WTC11 (cell line): Measurements from ENCODE around the gene MED15. TPM values are rescaled to one million over a fixed set of nuclear protein-coding genes. Genes with fewer than 3 reads are reported as not detected.

Source experiments
- ATAC-seq: fragments of 200-7000 bp; cut with Tn5 transposase; 2 replicates; pipeline ENCODE4 v1.10.0; 2021; ENCODE audit warnings: mild to moderate bottlenecking, moderate library complexity
- CTCF ChIA-PET: fragments of 300-600 bp; sonication (Branson Sonifier 250); formaldehyde crosslinking; loops from one replicate; lab custom pipeline; 2021; ENCODE audit warnings: antibody characterized with exemption; lab: Charles Lee
- POLR2A ChIA-PET: fragments of 350-600 bp; sonication (Branson Sonifier 250); formaldehyde crosslinking; loops from one replicate; lab custom pipeline; 2021; ENCODE audit warnings: antibody characterized with exemption; lab: Charles Lee
- DNase-seq: peaks from one replicate; pipeline ENCODE4 v3.0.0; 2021; ENCODE audit warnings: low spot score
- H3K27ac Mint-ChIP-seq: 2 replicates; pipeline ENCODE4 v1.8.0; 2021; ENCODE audit warnings: mixed read lengths
- H3K27me3 Mint-ChIP-seq: 2 replicates; pipeline ENCODE4 v1.8.0; 2021; ENCODE audit warnings: low read depth, mild to moderate bottlenecking, moderate library complexity, mixed read lengths
- H3K36me3 Mint-ChIP-seq: 2 replicates; pipeline ENCODE4 v1.8.0; 2021; ENCODE audit warnings: mixed read lengths
- H3K4me1 Mint-ChIP-seq: 2 replicates; pipeline ENCODE4 v1.8.0; 2022; ENCODE audit warnings: mixed read lengths
- H3K4me3 Mint-ChIP-seq: 2 replicates; pipeline ENCODE4 v1.8.0; 2021; ENCODE audit warnings: mild to moderate bottlenecking, moderate library complexity, mixed read lengths
- H3K9me3 Mint-ChIP-seq: 2 replicates; pipeline ENCODE4 v1.8.0; 2021; ENCODE audit warnings: mixed read lengths
- HMGA2 ChIP-seq: fragments of 250-450 bp; sonication (Bioruptor Pico); IDR thresholded peaks from 2 replicates; pipeline ENCODE4 v1.4.0; 2021; ENCODE audit warnings: mild to moderate bottlenecking, moderate library complexity
- JAZF1 ChIP-seq: fragments of 250-450 bp; sonication (Bioruptor Pico); IDR thresholded peaks from 2 replicates; pipeline ENCODE4 v1.9.0; 2021; ENCODE audit warnings: moderate library complexity, mild to moderate bottlenecking, inconsistent platforms
- KAT7 ChIP-seq: sonication (generic); formaldehyde crosslinking; IDR thresholded peaks from 2 replicates; pipeline ENCODE4 v1.8.1; 2023; ENCODE audit warnings: missing genetic modification reagents, mild to moderate bottlenecking, borderline replicate concordance
- NFATC4 ChIP-seq: fragments of 250-450 bp; sonication (Bioruptor Pico); IDR thresholded peaks from 2 replicates; pipeline ENCODE4 v1.9.0; 2021; ENCODE audit warnings: mild to moderate bottlenecking
- NFYB ChIP-seq: sonication (generic); formaldehyde crosslinking; conservative IDR thresholded peaks from 2 replicates; pipeline ENCODE4 v1.8.0; 2022; ENCODE audit warnings: low read depth, missing genetic modification reagents
- NR2C2 ChIP-seq: sonication (generic); formaldehyde crosslinking; IDR thresholded peaks from 2 replicates; pipeline ENCODE4 v1.8.0; 2022; ENCODE audit warnings: mild to moderate bottlenecking, missing genetic modification reagents
- SMAD3 ChIP-seq: sonication (generic); formaldehyde crosslinking; IDR thresholded peaks from 2 replicates; pipeline ENCODE4 v1.8.0; 2022; ENCODE audit warnings: missing genetic modification reagents, mild to moderate bottlenecking, borderline replicate concordance
- TP53 ChIP-seq: sonication (generic); formaldehyde crosslinking; IDR thresholded peaks from 2 replicates; pipeline ENCODE4 v1.8.1; 2023; ENCODE audit warnings: mild to moderate bottlenecking, missing genetic modification reagents
- ZNF232 ChIP-seq: sonication (generic); formaldehyde crosslinking; IDR thresholded peaks from 2 replicates; pipeline ENCODE4 v1.8.0; 2022; ENCODE audit warnings: mild to moderate bottlenecking, missing genetic modification reagents
- ZNF263 ChIP-seq: sonication (generic); formaldehyde crosslinking; IDR thresholded peaks from 2 replicates; pipeline ENCODE4 v1.8.1; 2022; ENCODE audit warnings: low read depth, mild to moderate bottlenecking, moderate library complexity, missing genetic modification reagents
- ZNF317 ChIP-seq: sonication (generic); formaldehyde crosslinking; IDR thresholded peaks from 2 replicates; pipeline ENCODE4 v1.8.1; 2023; ENCODE audit warnings: low read depth, mild to moderate bottlenecking, moderate library complexity, missing genetic modification reagents, borderline replicate concordance
- total RNA-seq: library from RNA; stranded (reverse); gene quantifications from 3 replicates; pipeline ENCODE4 v1.2.3, GENCODE V29; 2021
- TF ChIP-seq, protein P1 (sequence below): sonication (generic); formaldehyde crosslinking; IDR thresholded peaks from 2 replicates; pipeline ENCODE4 v1.8.1; 2023; ENCODE audit warnings: mild to moderate bottlenecking, missing genetic modification reagents
- TF ChIP-seq, protein P2 (sequence below): sonication (generic); formaldehyde crosslinking; IDR thresholded peaks from 2 replicates; pipeline ENCODE4 v1.8.1; 2023; ENCODE audit warnings: mild to moderate bottlenecking, missing genetic modification reagents, moderate library complexity
- TF ChIP-seq, protein P3 (sequence below): sonication (generic); formaldehyde crosslinking; IDR thresholded peaks from 2 replicates; pipeline ENCODE4 v1.8.0; 2022; ENCODE audit warnings: mild to moderate bottlenecking, missing genetic modification reagents
- TF ChIP-seq, protein P4 (sequence below): sonication (generic); formaldehyde crosslinking; IDR thresholded peaks from 2 replicates; pipeline ENCODE4 v1.8.0; 2023; ENCODE audit warnings: missing genetic modification reagents, mild to moderate bottlenecking, borderline replicate concordance
- TF ChIP-seq, protein P5 (sequence below): fragments of 200-600 bp; IDR thresholded peaks from 2 replicates; pipeline ENCODE4 v1.8.0; 2022; ENCODE audit warnings: antibody characterized with exemption
- TF ChIP-seq, protein P6 (sequence below): sonication (generic); formaldehyde crosslinking; conservative IDR thresholded peaks from 2 replicates; pipeline ENCODE4 v1.8.1; 2023; ENCODE audit warnings: mild to moderate bottlenecking, low read depth, missing genetic modification reagents, moderate library complexity

The MED15 gene
- total RNA-seq, 1 experiment from 2014 or later: 67.7 TPM

DNA sequence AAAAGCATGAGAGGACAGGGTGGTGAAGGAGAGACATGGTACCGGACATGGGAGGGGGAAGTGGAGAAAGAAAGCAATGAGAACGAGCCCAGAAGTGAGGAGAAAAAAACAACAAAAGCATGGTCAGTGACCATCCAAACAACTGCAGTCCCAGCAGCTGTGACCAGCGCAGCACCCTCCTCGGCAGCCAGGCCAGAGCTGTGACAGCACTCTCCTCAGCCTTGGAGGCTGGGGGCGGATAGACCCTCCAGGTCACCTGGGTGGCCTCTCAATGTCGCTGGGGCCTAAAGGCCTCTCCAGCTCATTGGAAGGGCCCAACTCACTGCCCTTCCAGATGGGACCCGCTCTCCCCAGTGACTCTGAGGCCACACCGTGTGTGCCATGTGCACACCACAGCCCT, 103.3 kb downstream of the MED15 start:
- ChIA-PET POLR2A (interaction anchor here (0.6 to 1.4 kb wide), 2 partner anchors 13 to 193 kb away, joined by 3 to 4 read pairs; no protein-coding TSS in a partner anchor), CTCF (interaction anchor here (0.7 kb wide), 1 partner anchor 94 kb away, joined by 3 read pairs; no protein-coding TSS in a partner anchor)

DNA sequence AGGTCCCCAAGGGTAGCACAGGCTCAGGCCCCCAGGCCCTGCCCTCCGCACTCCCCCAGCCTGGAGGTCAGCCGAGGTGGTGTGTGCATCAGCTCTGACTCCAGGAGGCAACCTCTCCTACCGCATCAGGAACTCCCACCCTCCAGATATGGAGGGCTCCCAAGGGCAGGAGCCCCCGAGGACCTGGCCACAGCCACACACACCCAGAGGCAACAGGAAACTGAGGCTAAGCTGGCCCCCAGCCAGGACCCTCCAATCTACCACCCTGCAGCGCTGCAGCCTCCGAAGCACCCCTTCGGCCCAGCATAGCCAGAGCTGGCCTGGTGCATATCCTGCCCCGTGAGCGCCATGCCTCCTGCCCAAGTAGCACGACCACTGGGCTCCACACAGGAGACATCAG, 104.0 kb downstream of the MED15 start:
- ATAC-seq (no peak), DNase-seq (no peak)
- ChIA-PET POLR2A (interaction anchor here (1.4 kb wide), 1 partner anchor 12 kb away, joined by 3 read pairs; no protein-coding TSS in a partner anchor), CTCF (no interaction called here)
- Mint-ChIP-seq H3K27ac (no peak overlapping the region), H3K36me3 (no peaks in the 10 kb centered on the region), H3K4me3 (no peak overlapping the region), H3K27me3 (no peaks in the 10 kb centered on the region), H3K9me3 (no peaks in the 10 kb centered on the region), H3K4me1 (peaks cover 4% of the 10 kb centered on the region)
- TF ChIP-seq ZNF317 (no peak), ZNF263 (CRISPR knock-in tag) (no peak), JAZF1 (CRISPR knock-in tag) (no peak), NR2C2 (CRISPR knock-in tag) (no peak), NFATC4 (CRISPR knock-in tag) (no peak), KAT7 (no peak), TP53 (no peak), NFYB (no peak), ZNF232 (CRISPR knock-in tag) (no peak), SMAD3 (CRISPR knock-in tag) (no peak), HMGA2 (CRISPR knock-in tag) (no peak)
- TF ChIP-seq, protein P1, sequence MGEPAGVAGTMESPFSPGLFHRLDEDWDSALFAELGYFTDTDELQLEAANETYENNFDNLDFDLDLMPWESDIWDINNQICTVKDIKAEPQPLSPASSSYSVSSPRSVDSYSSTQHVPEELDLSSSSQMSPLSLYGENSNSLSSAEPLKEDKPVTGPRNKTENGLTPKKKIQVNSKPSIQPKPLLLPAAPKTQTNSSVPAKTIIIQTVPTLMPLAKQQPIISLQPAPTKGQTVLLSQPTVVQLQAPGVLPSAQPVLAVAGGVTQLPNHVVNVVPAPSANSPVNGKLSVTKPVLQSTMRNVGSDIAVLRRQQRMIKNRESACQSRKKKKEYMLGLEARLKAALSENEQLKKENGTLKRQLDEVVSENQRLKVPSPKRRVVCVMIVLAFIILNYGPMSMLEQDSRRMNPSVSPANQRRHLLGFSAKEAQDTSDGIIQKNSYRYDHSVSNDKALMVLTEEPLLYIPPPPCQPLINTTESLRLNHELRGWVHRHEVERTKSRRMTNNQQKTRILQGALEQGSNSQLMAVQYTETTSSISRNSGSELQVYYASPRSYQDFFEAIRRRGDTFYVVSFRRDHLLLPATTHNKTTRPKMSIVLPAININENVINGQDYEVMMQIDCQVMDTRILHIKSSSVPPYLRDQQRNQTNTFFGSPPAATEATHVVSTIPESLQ (CRISPR knock-in tag): no peak
- TF ChIP-seq, protein P2, sequence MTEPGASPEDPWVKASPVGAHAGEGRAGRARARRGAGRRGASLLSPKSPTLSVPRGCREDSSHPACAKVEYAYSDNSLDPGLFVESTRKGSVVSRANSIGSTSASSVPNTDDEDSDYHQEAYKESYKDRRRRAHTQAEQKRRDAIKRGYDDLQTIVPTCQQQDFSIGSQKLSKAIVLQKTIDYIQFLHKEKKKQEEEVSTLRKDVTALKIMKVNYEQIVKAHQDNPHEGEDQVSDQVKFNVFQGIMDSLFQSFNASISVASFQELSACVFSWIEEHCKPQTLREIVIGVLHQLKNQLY (CRISPR knock-in tag): no peak
- TF ChIP-seq, protein P3, sequence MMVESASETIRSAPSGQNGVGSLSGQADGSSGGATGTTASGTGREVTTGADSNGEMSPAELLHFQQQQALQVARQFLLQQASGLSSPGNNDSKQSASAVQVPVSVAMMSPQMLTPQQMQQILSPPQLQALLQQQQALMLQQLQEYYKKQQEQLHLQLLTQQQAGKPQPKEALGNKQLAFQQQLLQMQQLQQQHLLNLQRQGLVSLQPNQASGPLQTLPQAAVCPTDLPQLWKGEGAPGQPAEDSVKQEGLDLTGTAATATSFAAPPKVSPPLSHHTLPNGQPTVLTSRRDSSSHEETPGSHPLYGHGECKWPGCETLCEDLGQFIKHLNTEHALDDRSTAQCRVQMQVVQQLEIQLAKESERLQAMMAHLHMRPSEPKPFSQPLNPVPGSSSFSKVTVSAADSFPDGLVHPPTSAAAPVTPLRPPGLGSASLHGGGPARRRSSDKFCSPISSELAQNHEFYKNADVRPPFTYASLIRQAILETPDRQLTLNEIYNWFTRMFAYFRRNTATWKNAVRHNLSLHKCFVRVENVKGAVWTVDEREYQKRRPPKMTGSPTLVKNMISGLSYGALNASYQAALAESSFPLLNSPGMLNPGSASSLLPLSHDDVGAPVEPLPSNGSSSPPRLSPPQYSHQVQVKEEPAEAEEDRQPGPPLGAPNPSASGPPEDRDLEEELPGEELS (CRISPR knock-in tag): no peak
- TF ChIP-seq, protein P4, sequence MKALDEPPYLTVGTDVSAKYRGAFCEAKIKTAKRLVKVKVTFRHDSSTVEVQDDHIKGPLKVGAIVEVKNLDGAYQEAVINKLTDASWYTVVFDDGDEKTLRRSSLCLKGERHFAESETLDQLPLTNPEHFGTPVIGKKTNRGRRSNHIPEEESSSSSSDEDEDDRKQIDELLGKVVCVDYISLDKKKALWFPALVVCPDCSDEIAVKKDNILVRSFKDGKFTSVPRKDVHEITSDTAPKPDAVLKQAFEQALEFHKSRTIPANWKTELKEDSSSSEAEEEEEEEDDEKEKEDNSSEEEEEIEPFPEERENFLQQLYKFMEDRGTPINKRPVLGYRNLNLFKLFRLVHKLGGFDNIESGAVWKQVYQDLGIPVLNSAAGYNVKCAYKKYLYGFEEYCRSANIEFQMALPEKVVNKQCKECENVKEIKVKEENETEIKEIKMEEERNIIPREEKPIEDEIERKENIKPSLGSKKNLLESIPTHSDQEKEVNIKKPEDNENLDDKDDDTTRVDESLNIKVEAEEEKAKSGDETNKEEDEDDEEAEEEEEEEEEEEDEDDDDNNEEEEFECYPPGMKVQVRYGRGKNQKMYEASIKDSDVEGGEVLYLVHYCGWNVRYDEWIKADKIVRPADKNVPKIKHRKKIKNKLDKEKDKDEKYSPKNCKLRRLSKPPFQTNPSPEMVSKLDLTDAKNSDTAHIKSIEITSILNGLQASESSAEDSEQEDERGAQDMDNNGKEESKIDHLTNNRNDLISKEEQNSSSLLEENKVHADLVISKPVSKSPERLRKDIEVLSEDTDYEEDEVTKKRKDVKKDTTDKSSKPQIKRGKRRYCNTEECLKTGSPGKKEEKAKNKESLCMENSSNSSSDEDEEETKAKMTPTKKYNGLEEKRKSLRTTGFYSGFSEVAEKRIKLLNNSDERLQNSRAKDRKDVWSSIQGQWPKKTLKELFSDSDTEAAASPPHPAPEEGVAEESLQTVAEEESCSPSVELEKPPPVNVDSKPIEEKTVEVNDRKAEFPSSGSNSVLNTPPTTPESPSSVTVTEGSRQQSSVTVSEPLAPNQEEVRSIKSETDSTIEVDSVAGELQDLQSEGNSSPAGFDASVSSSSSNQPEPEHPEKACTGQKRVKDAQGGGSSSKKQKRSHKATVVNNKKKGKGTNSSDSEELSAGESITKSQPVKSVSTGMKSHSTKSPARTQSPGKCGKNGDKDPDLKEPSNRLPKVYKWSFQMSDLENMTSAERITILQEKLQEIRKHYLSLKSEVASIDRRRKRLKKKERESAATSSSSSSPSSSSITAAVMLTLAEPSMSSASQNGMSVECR (CRISPR knock-in tag): no peak
- TF ChIP-seq, protein P5, sequence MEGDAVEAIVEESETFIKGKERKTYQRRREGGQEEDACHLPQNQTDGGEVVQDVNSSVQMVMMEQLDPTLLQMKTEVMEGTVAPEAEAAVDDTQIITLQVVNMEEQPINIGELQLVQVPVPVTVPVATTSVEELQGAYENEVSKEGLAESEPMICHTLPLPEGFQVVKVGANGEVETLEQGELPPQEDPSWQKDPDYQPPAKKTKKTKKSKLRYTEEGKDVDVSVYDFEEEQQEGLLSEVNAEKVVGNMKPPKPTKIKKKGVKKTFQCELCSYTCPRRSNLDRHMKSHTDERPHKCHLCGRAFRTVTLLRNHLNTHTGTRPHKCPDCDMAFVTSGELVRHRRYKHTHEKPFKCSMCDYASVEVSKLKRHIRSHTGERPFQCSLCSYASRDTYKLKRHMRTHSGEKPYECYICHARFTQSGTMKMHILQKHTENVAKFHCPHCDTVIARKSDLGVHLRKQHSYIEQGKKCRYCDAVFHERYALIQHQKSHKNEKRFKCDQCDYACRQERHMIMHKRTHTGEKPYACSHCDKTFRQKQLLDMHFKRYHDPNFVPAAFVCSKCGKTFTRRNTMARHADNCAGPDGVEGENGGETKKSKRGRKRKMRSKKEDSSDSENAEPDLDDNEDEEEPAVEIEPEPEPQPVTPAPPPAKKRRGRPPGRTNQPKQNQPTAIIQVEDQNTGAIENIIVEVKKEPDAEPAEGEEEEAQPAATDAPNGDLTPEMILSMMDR: no peak
- TF ChIP-seq, protein P6, sequence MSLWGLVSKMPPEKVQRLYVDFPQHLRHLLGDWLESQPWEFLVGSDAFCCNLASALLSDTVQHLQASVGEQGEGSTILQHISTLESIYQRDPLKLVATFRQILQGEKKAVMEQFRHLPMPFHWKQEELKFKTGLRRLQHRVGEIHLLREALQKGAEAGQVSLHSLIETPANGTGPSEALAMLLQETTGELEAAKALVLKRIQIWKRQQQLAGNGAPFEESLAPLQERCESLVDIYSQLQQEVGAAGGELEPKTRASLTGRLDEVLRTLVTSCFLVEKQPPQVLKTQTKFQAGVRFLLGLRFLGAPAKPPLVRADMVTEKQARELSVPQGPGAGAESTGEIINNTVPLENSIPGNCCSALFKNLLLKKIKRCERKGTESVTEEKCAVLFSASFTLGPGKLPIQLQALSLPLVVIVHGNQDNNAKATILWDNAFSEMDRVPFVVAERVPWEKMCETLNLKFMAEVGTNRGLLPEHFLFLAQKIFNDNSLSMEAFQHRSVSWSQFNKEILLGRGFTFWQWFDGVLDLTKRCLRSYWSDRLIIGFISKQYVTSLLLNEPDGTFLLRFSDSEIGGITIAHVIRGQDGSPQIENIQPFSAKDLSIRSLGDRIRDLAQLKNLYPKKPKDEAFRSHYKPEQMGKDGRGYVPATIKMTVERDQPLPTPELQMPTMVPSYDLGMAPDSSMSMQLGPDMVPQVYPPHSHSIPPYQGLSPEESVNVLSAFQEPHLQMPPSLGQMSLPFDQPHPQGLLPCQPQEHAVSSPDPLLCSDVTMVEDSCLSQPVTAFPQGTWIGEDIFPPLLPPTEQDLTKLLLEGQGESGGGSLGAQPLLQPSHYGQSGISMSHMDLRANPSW (CRISPR knock-in tag): no peak

More for the DNA sequence above, 103.3 kb downstream of the MED15 start:
- H3K4me1 Mint-ChIP-seq: peaks cover 9% of the 10 kb centered on the region
- no peak overlapping the region for H3K27ac Mint-ChIP-seq
- H3K36me3 Mint-ChIP-seq: no peaks in the 10 kb centered on the region
- DNase-seq (no peak), ATAC-seq (no peak)
- no peaks in the 10 kb centered on the region for H3K9me3 Mint-ChIP-seq
- no peak overlapping the region for H3K4me3 Mint-ChIP-seq
- TF ChIP-seq, protein P3 (CRISPR knock-in tag): no peak
- TF ChIP-seq, all 79 proteins: peak for 0
- H3K27me3 Mint-ChIP-seq: no peaks in the 10 kb centered on the region
